GM23338 (cell line): Measurements from ENCODE around the gene TRIM8. TPM values are rescaled to one million over a fixed set of nuclear protein-coding genes. Genes with fewer than 3 reads are reported as not detected.

Experiments used
- ATAC-seq: fragments of 200-7000 bp; cut with Tn5 transposase; 3 replicates; pipeline ENCODE4 v1.9.1; 2020
- DNase-seq: peaks from one replicate; pipeline ENCODE4 v3.0.0-alpha.2; 2015; ENCODE audit warnings: low spot score
- H2AFZ ChIP-seq: fragments of 200-600 bp; sonication (generic); 2 replicates; pipeline ENCODE4 v1.8.0; 2016; ENCODE audit warnings: antibody characterized with exemption, mild to moderate bottlenecking, moderate library complexity
- H3F3A ChIP-seq: fragments of 200-600 bp; sonication (generic); replicated peaks from 2 replicates; pipeline ENCODE4 v1.8.0; 2017; ENCODE audit warnings: antibody characterized with exemption, mixed run types, low read depth
- H3K27ac ChIP-seq: fragments of 200-600 bp; sonication (generic); 2 replicates; pipeline ENCODE4 v1.6.1; 2016; ENCODE audit warnings: low read depth
- H3K27me3 ChIP-seq: fragments of 200-600 bp; sonication (generic); 2 replicates; pipeline ENCODE4 v1.8.0; 2016; ENCODE audit warnings: mild to moderate bottlenecking, mixed run types, moderate library complexity; ENCODE audit not compliant: insufficient read depth
- H3K36me3 ChIP-seq: fragments of 200-600 bp; sonication (generic); 2 replicates; pipeline ENCODE4 v1.8.0; 2016; ENCODE audit warnings: mild to moderate bottlenecking; ENCODE audit not compliant: insufficient read depth
- H3K4me1 ChIP-seq: fragments of 200-600 bp; sonication (generic); 2 replicates; pipeline ENCODE4 v1.8.0; 2016; ENCODE audit warnings: mild to moderate bottlenecking, moderate library complexity; ENCODE audit not compliant: insufficient read depth
- H3K4me2 ChIP-seq: fragments of 200-600 bp; sonication (generic); 2 replicates; pipeline ENCODE4 v1.7.1; 2017; ENCODE audit warnings: mixed run types
- H3K4me3 ChIP-seq: fragments of 200-600 bp; sonication (generic); 2 replicates; pipeline ENCODE4 v1.6.1; 2016; ENCODE audit warnings: mixed run types
- H3K79me2 ChIP-seq: fragments of 200-600 bp; sonication (generic); replicated peaks from 2 replicates; pipeline ENCODE4 v1.8.0; 2017; ENCODE audit warnings: mild to moderate bottlenecking; ENCODE audit not compliant: insufficient read depth
- H3K9me2 ChIP-seq: fragments of 200-600 bp; sonication (generic); 2 replicates; pipeline ENCODE4 v1.8.0; 2017; ENCODE audit not compliant: insufficient read depth
- H4K20me1 ChIP-seq: fragments of 200-600 bp; sonication (generic); replicated peaks from 2 replicates; pipeline ENCODE4 v1.8.0; 2017; ENCODE audit warnings: mild to moderate bottlenecking; ENCODE audit not compliant: insufficient read depth
- H3K27ac Mint-ChIP-seq: 2 replicates; pipeline ENCODE4 v1.8.0; 2020; ENCODE audit warnings: inconsistent platforms, mild to moderate bottlenecking, moderate library complexity, mixed read lengths
- H3K27me3 Mint-ChIP-seq: 3 replicates; pipeline ENCODE4 v1.8.0; 2022; ENCODE audit warnings: low read depth, mild to moderate bottlenecking, moderate library complexity, mixed read lengths, inconsistent platforms; ENCODE audit not compliant: insufficient read depth, poor library complexity
- H3K36me3 Mint-ChIP-seq: 3 replicates; pipeline ENCODE4 v1.8.0; 2021; ENCODE audit warnings: low read depth, mild to moderate bottlenecking, inconsistent platforms, moderate library complexity, mixed read lengths
- H3K4me1 Mint-ChIP-seq: 3 replicates; pipeline ENCODE4 v1.8.0; 2020; ENCODE audit warnings: mild to moderate bottlenecking, inconsistent platforms, mixed read lengths
- H3K4me3 Mint-ChIP-seq: 3 replicates; pipeline ENCODE4 v1.8.0; 2021; ENCODE audit warnings: moderate library complexity, mild to moderate bottlenecking, inconsistent platforms, mixed read lengths
- H3K9me3 Mint-ChIP-seq: 3 replicates; pipeline ENCODE4 v1.8.0; 2020; ENCODE audit warnings: moderate library complexity, mild to moderate bottlenecking, inconsistent platforms, mixed read lengths
- CREB1 ChIP-seq: fragments of 250-450 bp; sonication (Bioruptor Pico); IDR thresholded peaks from 2 replicates; pipeline ENCODE4 v1.5.0; 2020; ENCODE audit warnings: low read depth, mild to moderate bottlenecking, moderate library complexity
- EZH2phosphoT487 ChIP-seq: fragments of 200-600 bp; sonication (generic); IDR thresholded peaks from one replicate; pipeline ENCODE4 v1.8.1; 2018; ENCODE audit warnings: antibody characterized with exemption; ENCODE audit not compliant: unreplicated experiment
- NANOG ChIP-seq: IDR thresholded peaks from 2 replicates; pipeline ENCODE4 v1.6.1; 2016; ENCODE audit warnings: antibody characterized with exemption, borderline replicate concordance
- STAT1 ChIP-seq: IDR thresholded peaks from one replicate; pipeline ENCODE4 v1.6.1; 2016; ENCODE audit warnings: antibody characterized with exemption; ENCODE audit not compliant: unreplicated experiment
- ZNF114 ChIP-seq: fragments of 250-450 bp; sonication (Bioruptor Pico); IDR thresholded peaks from 2 replicates; pipeline ENCODE4 v1.5.0; 2020; ENCODE audit warnings: mild to moderate bottlenecking, moderate library complexity
- ZNF331 ChIP-seq: fragments of 250-450 bp; sonication (Bioruptor Pico); IDR thresholded peaks from 2 replicates; pipeline ENCODE4 v1.5.0; 2020; ENCODE audit warnings: low read depth, mild to moderate bottlenecking, moderate library complexity
- polyA plus RNA-seq: library from polyadenylated mRNA; unstranded; fragments of >200 nt; fragmentation: Nextera tagmentation; extraction: Ambion mirVana; gene quantifications from 2 replicates; pipeline ENCODE4 v1.2.1, GENCODE V29; 2016
- total RNA-seq: library from RNA; depleted of rRNA; stranded (reverse); fragments of >200 nt; shearing (Covaris generic); gene quantifications from 2 replicates; pipeline ENCODE4 v1.2.3, GENCODE V29; 2014
- TF ChIP-seq, protein P1 (sequence below): IDR thresholded peaks from one replicate; pipeline ENCODE4 v1.6.1; 2018; ENCODE audit warnings: antibody characterized with exemption; ENCODE audit not compliant: unreplicated experiment
- TF ChIP-seq, protein P2 (sequence below): fragments of 250-450 bp; sonication (Bioruptor Pico); IDR thresholded peaks from 2 replicates; pipeline ENCODE4 v1.5.0; 2020; ENCODE audit warnings: mild to moderate bottlenecking, moderate library complexity

The TRIM8 gene
- total and polyA plus RNA-seq, 2 experiments from 2014 or later, result 15.1 to 36.7 TPM

DNA sequence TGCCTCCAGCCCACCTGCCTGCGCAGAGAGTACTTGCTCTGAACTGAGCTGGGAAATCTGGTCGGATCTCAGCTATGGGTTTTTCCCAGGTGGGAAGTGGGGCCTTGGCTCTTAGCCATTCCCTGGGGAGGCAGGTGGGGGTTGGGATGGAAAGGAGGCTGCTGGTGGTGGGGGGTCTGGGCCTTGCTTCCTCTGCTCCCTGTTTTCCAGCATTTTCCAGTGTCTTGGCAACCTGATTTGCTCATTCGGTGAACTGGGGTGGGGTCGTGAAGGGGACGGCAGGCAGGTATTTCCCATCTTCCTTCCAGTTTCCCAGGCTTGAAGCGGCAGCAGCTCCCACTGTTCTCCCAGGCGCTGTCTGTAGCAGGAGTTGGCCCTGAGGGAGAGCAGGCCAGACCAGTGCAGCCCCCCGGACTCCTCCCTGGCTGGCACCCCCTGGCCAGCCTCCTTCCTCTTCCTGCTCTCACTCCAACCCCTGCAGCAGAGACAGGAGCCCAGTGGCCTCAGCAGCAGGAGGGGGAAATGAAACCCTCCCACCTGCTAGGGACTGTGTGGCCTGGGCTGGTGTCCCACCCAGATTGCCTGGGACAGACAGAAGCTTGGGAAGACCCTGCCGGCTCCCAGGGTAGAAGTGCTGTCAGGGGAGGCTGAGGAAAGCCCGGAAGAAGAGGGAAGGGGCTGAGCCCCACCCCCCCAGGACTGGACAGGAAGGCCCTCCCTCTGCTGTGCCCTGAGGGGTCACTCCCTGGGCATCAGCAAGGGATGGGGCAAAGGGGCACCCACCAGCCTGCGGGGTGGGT, 6.6 kb downstream of the TRIM8 start (continued):
- TF ChIP-seq, protein P1, sequence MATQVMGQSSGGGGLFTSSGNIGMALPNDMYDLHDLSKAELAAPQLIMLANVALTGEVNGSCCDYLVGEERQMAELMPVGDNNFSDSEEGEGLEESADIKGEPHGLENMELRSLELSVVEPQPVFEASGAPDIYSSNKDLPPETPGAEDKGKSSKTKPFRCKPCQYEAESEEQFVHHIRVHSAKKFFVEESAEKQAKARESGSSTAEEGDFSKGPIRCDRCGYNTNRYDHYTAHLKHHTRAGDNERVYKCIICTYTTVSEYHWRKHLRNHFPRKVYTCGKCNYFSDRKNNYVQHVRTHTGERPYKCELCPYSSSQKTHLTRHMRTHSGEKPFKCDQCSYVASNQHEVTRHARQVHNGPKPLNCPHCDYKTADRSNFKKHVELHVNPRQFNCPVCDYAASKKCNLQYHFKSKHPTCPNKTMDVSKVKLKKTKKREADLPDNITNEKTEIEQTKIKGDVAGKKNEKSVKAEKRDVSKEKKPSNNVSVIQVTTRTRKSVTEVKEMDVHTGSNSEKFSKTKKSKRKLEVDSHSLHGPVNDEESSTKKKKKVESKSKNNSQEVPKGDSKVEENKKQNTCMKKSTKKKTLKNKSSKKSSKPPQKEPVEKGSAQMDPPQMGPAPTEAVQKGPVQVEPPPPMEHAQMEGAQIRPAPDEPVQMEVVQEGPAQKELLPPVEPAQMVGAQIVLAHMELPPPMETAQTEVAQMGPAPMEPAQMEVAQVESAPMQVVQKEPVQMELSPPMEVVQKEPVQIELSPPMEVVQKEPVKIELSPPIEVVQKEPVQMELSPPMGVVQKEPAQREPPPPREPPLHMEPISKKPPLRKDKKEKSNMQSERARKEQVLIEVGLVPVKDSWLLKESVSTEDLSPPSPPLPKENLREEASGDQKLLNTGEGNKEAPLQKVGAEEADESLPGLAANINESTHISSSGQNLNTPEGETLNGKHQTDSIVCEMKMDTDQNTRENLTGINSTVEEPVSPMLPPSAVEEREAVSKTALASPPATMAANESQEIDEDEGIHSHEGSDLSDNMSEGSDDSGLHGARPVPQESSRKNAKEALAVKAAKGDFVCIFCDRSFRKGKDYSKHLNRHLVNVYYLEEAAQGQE, result no peak
- TF ChIP-seq NANOG (no peak), CREB1 (CRISPR knock-in tag) (no peak), ZNF114 (CRISPR knock-in tag) (no peak)

GRCh38 chr10:102651455-102652169, 7.3 kb downstream of the TRIM8 start:
- no peak overlapping the region for H3K4me3 ChIP-seq
- H3K79me2 ChIP-seq, result peaks cover 62% of the 10 kb centered on the region
- no peak for DNase-seq
- no peak for ATAC-seq
- Mint-ChIP-seq H3K36me3 (peaks cover 13% of the 10 kb centered on the region), H3K27me3 (peaks cover 17% of the 10 kb centered on the region), H3K9me3 (no peaks in the 10 kb centered on the region), H3K4me1 (peaks cover 56% of the 10 kb centered on the region), H3K4me3 (no peak overlapping the region), H3K27ac (no peak overlapping the region)
- no peaks in the 10 kb centered on the region for H3K27me3 ChIP-seq
- peaks cover 30% of the 10 kb centered on the region for H3K4me1 ChIP-seq
- H3K9me2 ChIP-seq, result no peaks in the 10 kb centered on the region
- H3K4me2 ChIP-seq, result no peak overlapping the region
- no peak overlapping the region for H3K27ac ChIP-seq
- peaks cover 11% of the 10 kb centered on the region; the same call in 1 of the 2 replicates for H4K20me1 ChIP-seq
- no peaks in the 10 kb centered on the region for H3K36me3 ChIP-seq
- H3F3A ChIP-seq, result no peaks in the 10 kb centered on the region
- H2AFZ ChIP-seq, result no peak overlapping the region
- TF ChIP-seq EZH2phosphoT487 (no peak), STAT1 (no peak), ZNF331 (CRISPR knock-in tag) (no peak), NANOG (no peak), CREB1 (CRISPR knock-in tag) (no peak)
- TF ChIP-seq, protein P1, result no peak
- TF ChIP-seq, protein P2, sequence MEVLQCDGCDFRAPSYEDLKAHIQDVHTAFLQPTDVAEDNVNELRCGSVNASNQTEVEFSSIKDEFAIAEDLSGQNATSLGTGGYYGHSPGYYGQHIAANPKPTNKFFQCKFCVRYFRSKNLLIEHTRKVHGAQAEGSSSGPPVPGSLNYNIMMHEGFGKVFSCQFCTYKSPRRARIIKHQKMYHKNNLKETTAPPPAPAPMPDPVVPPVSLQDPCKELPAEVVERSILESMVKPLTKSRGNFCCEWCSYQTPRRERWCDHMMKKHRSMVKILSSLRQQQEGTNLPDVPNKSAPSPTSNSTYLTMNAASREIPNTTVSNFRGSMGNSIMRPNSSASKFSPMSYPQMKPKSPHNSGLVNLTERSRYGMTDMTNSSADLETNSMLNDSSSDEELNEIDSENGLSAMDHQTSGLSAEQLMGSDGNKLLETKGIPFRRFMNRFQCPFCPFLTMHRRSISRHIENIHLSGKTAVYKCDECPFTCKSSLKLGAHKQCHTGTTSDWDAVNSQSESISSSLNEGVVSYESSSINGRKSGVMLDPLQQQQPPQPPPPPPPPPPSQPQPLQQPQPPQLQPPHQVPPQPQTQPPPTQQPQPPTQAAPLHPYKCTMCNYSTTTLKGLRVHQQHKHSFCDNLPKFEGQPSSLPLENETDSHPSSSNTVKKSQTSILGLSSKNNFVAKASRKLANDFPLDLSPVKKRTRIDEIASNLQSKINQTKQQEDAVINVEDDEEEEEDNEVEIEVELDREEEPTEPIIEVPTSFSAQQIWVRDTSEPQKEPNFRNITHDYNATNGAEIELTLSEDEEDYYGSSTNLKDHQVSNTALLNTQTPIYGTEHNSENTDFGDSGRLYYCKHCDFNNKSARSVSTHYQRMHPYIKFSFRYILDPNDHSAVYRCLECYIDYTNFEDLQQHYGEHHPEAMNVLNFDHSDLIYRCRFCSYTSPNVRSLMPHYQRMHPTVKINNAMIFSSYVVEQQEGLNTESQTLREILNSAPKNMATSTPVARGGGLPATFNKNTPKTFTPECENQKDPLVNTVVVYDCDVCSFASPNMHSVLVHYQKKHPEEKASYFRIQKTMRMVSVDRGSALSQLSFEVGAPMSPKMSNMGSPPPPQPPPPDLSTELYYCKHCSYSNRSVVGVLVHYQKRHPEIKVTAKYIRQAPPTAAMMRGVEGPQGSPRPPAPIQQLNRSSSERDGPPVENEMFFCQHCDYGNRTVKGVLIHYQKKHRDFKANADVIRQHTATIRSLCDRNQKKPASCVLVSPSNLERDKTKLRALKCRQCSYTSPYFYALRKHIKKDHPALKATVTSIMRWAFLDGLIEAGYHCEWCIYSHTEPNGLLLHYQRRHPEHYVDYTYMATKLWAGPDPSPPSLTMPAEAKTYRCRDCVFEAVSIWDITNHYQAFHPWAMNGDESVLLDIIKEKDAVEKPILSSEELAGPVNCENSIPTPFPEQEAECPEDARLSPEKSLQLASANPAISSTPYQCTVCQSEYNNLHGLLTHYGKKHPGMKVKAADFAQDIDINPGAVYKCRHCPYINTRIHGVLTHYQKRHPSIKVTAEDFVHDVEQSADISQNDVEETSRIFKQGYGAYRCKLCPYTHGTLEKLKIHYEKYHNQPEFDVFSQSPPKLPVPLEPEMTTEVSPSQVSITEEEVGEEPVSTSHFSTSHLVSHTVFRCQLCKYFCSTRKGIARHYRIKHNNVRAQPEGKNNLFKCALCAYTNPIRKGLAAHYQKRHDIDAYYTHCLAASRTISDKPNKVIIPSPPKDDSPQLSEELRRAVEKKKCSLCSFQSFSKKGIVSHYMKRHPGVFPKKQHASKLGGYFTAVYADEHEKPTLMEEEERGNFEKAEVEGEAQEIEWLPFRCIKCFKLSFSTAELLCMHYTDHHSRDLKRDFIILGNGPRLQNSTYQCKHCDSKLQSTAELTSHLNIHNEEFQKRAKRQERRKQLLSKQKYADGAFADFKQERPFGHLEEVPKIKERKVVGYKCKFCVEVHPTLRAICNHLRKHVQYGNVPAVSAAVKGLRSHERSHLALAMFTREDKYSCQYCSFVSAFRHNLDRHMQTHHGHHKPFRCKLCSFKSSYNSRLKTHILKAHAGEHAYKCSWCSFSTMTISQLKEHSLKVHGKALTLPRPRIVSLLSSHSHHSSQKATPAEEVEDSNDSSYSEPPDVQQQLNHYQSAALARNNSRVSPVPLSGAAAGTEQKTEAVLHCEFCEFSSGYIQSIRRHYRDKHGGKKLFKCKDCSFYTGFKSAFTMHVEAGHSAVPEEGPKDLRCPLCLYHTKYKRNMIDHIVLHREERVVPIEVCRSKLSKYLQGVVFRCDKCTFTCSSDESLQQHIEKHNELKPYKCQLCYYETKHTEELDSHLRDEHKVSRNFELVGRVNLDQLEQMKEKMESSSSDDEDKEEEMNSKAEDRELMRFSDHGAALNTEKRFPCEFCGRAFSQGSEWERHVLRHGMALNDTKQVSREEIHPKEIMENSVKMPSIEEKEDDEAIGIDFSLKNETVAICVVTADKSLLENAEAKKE (CRISPR knock-in tag), result no peak
